GM21529 (cell line): ENCODE results near the gene NKD1.

Experiments used
- ATAC-seq: cut with Tn5 transposase; IDR thresholded peaks from one replicate; pipeline ENCODE4 v1.9.1; 2021; ENCODE audit not compliant: unreplicated experiment

NKD1 gene

DNA sequence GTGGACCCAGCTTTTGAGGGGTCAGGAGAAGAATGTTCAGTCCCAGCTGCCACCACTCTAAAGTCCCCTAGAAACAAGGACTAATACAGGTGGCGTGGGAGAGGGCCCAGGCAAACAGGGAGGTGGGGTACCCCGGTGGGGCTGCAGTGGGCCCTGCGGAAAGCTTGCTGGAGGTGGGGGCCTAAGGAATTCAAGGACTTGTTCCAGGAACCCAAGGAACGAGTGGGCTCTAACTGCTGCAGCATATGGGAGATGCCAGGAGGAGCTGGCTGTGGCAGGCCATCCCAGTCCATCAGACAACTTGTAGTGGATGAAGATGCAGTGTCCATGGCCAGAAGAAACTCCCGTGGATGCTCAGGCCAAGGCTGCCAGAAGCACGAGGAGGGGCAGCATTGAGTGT lies 122.3 kb downstream of the NKD1 start:
- ATAC-seq = no peak

DNA sequence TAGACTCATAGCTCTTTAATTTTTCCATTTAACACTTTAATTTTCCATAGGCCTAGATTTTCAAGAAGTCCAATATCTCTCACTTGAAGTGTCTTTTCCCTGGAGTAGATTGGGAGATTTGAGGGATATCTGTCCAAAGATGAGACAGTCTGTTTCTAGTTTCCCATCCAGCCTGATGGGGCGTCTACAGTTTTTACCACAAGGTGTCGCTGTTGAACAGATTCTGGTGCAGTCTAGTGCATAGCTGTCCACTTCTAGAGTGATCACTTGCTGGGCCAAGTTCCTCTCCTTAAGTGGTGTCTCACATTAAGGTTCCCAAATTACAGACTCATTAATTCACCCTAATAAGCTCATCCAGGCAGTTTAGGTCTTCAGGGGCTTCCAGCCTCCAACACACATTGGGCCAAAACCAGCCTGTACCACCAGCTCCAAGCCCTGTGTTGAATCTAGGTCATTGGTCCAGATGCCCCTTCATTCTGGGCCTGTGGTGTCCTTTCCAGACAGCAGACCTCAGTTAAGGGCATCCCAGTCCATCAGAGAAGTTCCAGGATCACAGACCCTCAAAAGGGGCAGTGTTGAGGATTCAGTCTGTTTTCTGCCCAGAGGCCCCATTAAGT lies 123.6 kb downstream of the NKD1 start:
- ATAC-seq = no peak

DNA sequence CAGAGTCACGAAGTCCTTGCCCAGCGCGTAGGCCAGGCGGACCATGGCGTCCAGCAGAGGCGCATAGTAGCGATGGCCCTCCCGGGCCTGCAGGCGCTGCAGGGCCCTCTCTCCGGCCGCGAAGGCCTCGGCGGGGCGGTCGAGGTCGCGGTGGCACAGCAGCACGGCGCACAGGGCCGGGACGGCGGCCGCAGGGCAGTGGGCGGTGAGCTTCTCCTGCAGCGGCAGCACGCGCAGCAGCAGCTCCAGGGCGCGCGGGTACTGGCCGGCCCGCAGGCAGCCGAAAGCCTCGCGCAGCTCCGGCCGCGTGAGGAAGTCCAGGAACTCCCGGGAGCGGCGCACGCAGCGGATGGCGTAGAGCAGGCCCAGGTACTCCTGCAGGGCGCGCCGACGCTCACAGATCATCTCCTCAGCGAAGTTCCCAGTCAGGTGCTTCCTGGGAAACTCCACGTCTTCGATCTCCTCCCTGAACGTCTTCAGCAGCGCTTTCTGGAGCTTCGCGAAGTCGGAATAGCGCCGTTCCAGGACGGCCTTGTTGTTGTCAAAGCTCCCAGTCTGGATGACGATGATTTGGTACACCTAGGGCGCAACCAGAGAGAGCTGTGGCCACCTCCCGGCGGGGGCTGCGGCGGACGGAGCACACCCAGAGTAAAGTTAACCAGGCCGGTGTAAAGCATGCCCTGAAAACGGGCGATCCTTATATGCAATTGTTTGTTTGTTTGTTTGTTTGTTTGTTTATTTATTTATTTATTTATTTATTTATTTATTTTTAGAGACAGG lies 125.5 kb downstream of the NKD1 start:
- no peak for ATAC-seq

DNA sequence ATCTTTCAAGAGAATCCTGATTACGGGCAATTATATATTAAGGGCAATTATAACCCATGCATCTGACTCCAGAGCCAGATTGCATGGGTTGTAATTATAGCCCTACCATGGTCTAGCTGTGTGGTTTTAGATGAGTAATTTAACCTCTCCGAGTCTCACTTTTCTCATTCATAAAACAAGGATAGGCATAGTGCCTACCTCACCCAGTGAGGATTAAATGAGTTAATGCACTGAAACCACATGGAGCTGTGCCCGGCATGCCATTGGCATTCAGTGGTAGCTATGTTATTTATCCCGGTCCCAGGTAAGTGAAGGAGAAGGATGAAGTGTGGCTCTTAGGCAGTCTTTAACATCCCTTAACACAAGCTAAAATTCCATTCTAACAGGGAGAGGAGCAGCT lies 126.6 kb downstream of the NKD1 start:
- no peak for ATAC-seq

DNA sequence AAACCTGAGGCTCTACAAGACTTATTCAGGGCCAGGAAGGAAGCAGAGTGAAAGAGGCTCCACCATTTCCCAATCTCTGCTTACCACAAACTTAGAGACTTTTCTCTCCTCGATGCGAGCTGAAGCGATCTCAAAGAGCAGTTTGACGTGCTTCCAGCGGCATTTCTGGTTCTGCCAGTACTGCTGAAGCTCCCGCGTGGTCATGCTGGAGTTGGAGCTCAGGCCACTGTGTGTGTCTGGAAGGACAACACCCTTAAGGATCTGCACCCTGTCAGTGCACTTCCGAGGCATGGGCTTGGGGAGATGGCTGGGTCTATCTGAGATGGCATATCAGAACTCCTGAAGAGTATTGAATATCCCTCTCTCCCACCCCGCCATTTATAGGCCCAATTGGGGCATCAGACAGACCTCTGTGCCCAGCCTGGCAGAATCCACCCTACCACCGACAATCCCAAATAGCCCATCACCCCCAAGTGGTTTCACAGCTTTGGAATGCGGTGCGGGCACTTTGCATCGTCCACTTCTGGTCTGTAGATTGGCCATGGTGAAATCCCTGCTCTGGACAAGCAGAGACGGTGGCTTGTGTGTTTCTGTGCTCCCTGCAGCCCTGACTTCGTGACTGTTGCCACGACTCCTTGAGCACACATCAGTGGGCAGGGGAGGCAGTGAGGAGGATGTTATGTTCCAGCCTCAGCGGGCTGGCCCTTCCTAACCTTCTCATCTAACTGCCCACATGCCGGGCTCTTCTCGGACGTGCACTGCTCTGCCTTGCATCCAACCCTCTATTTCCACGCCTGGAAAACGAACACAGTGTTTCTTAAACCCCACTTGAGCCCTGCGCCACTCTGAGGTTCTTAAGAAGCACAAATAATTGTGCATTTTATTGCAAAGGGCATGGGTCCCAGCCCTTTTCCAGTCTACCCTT lies 127.8 kb downstream of the NKD1 start:
- no peak for ATAC-seq

DNA sequence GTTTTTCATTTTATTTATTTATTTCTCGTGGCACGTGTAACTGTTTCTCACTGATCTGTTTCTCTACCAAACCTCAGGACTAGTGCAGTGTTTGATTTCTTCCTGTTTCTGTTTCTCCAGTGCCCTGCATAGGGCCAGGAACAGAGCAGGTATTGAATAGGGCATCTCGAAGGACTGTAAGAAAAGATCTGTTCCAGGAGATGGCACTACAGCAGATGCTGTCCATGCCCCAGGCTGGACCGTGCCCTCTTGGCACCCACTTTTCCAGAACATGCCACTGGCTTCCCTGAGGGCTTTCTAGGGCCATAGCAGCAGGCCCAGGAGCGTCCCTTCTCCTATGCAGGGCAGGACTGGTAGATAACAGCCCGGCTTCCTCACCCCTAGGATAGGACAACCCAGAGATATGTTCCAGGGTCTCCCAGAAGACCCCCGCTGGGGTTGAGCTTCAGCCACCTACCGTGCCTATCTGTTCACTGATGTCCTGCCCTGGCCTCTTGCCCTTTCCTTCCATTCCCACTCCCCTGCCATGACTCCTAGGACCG lies 128.6 kb downstream of the NKD1 start:
- ATAC-seq = no peak

DNA sequence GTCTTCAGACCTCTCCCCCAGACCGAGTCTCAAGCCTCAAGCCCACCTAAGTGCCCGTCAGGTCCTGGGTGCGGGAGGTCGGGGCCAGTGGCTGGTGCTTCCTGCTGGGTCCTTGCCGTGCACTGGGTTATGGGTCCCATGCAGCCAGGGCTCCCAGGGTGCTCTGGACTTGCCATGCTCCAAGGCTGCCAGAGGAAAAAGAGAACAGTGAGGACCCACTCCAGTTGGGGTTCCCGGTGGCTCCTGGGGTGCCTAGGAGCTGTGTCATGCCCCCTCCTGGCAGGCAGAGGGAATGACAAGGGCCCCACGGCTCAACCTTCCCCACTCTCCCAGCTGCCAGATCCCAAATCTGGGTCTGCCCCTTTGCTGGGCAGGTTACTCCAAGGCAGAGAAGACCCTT lies 129.2 kb downstream of the NKD1 start:
- ATAC-seq = no peak

DNA sequence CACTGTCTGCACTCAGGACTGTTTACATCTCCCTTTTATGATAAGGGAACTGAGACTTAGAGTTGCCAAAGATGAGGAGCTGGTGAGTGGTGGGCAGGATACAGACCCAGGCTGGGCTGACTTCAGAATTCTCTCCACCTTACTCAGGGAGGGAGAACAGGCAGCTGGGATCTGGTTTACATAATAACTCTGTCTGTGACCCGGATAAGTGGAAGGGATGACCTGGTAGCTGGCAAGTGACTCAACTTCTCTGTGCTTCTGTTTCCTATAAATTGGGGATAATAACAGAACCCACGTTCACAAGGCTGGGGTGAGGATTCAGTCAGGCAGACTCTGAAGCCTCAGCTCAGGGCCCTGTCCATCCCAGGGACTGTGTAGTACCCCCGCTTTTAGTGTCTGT lies 130.3 kb downstream of the NKD1 start:
- no peak for ATAC-seq

DNA sequence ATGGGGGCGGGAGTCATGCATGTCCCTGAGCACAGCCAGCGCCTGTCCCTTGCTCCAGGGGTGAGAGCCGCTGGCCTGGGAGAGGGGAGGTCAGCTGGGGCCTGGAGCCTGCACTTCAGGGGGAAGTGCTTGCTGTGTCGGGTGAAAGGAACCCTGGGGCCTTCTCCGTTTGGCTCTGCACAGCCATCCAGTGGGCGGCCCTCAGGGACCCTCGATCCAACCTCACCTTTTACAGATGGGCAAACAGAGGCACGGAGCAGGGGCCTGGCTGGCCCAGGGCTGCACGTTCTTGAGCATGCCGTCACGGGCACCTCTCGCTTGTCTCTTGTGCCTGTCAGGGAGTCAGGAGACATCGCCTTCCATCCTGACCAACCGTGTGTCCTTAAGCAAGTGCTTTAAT lies 131.1 kb downstream of the NKD1 start:
- ATAC-seq = no peak

DNA sequence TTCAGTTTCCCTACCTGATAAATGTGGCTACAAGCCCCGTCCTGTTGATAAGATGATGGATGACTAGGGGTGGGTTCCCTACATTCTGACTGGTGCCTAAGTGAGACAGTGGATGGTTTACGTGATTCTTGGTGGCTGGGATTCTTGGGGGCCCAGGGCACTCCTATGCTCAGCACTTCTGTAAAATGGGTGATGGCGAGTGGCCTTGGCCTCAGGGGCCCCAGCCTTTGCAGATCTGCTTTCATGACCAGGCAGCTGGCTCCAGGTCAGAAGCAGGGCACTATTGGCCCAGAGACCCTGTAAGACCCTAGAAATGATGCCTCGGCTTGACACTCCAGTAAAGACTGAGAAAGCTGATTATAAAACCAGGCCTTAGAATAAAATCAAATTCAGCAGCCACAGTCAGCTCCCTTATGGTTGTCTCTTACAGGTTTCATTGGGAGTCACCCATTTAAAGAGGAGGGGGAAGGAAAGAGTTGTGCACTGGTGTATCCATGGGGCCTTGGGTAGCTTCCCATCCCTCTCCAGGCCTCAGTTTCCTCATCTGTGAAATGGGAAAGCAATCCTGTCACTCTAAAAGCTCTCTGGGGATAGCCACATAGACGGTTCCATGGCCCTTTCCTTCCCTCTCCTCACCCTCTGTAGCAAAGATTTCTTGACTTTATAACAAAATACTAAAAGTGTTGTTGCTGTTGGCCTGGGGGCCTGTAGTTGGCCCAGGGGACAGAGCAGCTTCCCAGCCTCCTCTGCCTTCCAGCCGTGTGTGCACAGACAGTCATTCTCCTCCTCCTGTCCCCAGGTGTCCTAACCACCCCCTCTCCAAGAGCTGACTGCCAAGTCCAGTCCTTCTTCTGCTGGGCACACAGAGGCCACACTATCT lies 131.7 kb downstream of the NKD1 start:
- no peak for ATAC-seq

DNA sequence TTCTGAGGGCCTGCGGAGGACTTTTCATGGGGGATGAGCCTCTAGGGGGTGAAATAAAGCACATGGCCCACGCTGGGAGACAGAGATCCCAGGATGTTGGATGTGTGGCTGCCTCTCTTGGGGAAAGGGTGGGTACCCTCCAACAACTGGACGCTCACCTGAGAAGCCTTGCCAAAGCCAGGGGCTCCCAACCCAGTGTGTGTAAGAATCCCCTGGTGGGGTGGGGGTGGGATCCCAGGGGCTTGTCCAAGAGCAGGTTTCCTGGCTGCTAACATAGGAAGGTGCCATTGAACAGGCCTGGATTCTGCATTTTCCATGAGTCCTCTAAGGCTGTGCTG lies 132.3 kb downstream of the NKD1 start:
- ATAC-seq = no peak

DNA sequence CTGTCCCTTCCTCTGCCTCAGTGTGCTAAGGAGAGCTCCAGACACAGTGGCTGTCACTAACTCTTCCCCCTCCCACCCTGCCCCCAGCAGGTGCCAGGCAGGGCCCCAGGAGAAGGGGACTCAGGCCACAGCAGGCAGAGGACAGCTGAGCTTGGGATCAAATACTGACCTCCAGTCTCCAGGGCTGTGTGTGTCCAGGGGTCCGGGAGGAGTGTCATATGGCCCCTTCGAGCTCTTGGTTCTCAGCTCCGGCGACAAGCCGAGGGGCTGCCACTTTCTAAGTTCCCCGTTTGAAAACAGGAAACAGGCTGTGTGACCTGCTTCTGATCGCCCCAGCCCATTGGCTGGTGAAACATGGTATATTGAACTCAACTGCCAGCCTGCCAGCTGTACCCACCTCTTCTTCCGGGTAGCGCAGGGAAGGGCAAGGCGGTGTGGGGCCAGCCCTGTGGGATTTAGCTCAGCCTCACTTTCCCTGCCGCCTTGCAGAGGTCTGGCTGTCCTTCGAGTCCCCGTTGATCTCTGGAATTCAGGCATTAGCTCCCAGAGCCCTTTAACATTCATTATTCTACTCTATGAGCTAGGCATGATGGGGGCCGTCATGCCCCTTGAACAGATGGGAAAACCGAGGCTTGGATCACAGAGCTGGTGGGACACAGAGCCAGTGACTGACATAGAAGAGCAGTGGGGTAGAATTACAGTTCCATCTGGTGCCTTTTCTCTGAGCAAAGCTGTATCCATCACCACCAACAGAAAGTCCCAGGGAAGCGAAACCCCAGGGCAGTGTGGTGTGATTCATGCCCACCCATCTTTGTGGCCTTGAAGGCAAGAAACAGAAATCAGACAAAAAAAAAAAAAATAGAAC lies 133.1 kb downstream of the NKD1 start, which contains the start of gene SNX20:
TSS of gene SNX20 (minus strand) at position 292 of the 865 bp plus-strand sequence. CDS start 3,786 bp downstream, outside the sequence.
- peak; percentile 47 for ATAC-seq

DNA sequence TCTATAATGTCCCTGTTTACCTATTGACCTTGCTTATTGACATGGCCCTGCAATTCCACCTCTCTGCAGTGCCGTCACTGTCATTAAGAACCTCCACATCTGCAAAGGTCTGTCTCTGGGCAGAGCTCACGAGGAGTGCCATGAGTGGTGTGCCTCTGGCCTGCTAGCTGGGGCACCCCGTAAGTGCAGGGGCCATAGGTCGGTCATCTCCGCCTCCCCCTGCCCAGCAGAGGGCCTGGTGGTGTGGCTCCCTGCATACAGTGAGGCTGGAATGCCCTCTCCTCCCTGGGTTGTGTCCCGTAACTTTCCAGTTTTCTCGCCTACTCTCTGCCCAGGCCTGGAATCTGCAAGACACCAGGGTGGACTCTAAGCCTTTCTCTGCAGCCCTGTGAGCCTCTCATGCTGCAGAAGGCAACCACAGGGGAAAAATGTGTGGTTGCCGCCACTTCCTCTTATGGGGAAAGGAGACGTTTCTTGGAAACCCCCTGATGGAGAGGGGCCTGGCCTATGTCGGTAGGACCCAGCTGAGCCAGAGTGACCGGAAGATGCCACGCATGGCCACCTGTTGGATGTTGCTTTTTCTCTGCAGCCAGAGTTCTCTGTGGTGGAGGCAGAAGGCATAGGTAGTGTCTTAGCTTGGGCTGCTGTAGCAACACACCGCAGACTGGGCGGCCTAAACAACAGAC lies 135.6 kb downstream of the NKD1 start:
- peak; percentile 71 for ATAC-seq

DNA sequence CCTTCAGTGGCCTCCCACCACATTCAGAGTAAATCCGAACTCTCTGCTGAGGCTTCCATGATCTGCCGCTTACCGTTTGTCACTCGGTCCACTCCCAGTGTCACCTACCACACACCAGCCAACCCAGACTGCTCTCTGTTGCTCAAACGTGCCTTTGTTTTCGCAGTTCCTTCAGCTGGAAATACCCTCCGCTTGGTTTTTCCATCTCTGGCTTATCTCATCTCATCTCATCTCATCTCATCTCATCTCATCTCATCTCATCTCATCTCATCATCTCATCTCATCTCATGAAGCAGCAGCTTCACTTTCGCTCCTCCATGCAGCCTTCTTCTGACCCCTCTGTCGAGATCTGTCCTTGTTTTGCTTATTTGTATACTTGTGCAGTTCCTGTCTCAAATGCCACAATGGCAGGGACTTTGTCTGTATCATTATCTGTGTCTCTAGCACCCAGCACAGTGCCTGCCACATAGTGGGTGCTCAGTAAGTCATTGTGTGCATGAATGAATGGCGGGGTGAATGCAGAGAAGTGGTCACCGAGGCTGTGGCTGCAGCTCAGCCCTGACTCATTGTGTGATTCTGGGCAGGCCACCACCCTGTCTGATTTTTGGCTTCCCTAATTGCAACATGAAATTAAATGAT lies 136.7 kb downstream of the NKD1 start:
- ATAC-seq = no peak

DNA sequence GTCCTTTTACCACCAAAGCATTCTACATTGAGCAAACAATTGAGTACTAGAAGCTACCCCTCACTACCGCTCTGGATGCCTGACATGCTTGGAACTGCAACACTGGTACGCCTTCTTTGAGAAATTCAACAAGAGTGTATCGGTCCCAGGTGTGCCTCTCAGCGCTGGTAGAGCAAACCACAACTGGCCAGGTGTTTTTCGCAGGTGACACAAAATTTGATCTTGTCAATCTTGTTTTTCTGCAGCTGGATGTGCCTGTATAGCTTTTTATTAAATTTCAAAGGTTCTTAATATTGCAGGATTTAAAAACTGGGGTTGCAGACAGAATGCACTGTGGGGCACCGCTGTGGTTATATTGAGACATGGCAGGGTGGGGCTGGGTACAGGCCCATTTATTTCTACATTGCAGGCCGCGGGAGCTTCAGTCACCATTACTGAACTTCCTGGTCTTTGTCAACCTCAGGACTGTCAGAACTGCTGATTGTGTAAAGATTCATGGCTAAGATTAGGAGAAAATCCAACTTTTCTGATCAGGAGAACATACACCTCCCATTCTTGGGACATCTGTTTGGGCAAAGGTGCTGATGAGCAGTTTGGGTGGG lies 137.4 kb downstream of the NKD1 start:
- ATAC-seq = no peak

DNA sequence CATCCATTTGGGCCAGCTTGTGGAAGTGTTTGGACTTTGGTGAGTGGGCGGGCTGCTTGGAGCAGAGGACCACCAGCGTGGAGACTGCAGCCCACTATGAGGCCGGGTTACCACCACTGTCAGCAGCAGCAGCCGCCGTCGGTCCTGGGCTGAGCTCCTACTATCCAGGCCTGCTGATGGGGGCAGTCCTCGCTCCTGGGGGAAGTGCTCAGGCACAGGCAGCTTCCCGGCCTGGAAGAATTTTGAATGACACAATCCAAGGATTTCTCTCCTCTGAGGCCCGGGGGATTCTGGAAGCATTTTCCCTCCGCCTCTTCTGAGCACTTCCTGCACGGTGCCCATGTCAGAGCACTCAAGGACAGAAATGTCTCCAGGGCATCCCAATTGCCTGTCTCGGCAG lies 139.9 kb downstream of the NKD1 start:
- ATAC-seq = no peak

DNA sequence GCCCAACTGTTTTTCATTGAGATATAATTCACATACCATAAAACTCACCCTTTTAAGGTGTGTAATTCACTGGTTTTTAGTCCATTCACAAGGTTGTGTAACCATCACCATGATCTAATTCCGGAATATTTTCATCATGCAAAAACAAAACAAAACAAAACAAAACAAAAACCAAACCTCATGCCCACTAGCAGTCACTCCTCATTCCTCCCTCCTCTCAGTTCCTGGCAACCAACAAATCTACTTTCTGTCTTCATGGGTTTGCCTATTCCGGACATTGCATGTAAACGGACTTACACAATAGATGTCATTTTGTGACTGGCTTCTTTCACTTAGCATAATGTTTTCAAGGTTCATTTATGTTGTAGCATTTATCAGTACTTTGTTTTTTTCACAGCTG lies 140.7 kb downstream of the NKD1 start:
- ATAC-seq = no peak

DNA sequence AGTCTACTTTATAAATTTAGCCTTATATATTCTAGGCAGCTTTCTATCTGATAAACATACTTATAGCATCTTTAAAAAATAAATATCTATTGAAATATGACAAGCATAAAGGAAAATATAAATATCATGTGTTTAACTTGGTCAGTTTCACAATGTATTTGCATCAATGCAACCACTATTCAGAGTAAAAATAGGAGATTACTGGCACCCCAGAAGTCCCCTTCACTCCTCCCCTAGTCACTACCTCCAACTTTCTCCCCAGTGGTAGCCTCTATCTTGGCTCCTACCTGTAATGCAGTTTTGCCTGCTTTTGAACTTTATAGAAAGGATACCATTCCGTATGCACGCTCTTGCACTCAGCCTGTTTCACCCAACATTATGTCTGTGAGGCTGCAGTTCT lies 142.0 kb downstream of the NKD1 start:
- no peak for ATAC-seq
